Mesendoderm (in vitro differentiated cells): ENCODE measurements around the gene RABGGTB. TPM values are rescaled to one million over a fixed set of nuclear protein-coding genes. Genes with fewer than 3 reads are reported as not detected.
"Not testable (repeated sequence)": the region's sequence is repeated elsewhere in the genome, so short reads cannot be mapped to it uniquely, and the experiment has no call there.

Experiments
- DNase-seq: peaks from one replicate; pipeline ENCODE4 v3.0.0; 2013
- H2AK5ac ChIP-seq: 2 replicates; pipeline ENCODE4 v1.6.1; 2013; ENCODE audit warnings: low read length, inconsistent platforms
- H2BK120ac ChIP-seq: 2 replicates; pipeline ENCODE4 v1.6.1; 2013; ENCODE audit warnings: low read depth, mild to moderate bottlenecking, low read length, moderate library complexity, mixed read lengths
- H2BK15ac ChIP-seq: replicated peaks from 2 replicates; pipeline ENCODE4 v1.6.1; 2013; ENCODE audit warnings: low read depth, mild to moderate bottlenecking, moderate library complexity
- H2BK5ac ChIP-seq: 2 replicates; pipeline ENCODE4 v1.6.1; 2013; ENCODE audit warnings: low read length, inconsistent platforms
- H3K18ac ChIP-seq: 2 replicates; pipeline ENCODE4 v1.6.1; 2013; ENCODE audit warnings: mild to moderate bottlenecking, low read length, mixed read lengths
- H3K23ac ChIP-seq: one replicate; pipeline ENCODE4 v1.6.1; 2013; ENCODE audit warnings: low read length
- H3K27ac ChIP-seq: 2 replicates; pipeline ENCODE4 v1.5.1; 2013; ENCODE audit warnings: low read depth, mild to moderate bottlenecking, inconsistent platforms, low read length, moderate library complexity
- H3K27me3 ChIP-seq: 2 replicates; pipeline ENCODE4 v1.6.1; 2013; ENCODE audit warnings: low read length, control low read depth, mild to moderate bottlenecking, inconsistent platforms; ENCODE audit not compliant: insufficient read depth, poor library complexity
- H3K36me3 ChIP-seq: 2 replicates; pipeline ENCODE4 v1.6.1; 2013; ENCODE audit warnings: low read length, inconsistent platforms; ENCODE audit not compliant: control insufficient read depth, insufficient read depth
- H3K4ac ChIP-seq: one replicate; pipeline ENCODE4 v1.6.1; 2013; ENCODE audit warnings: low read depth, mild to moderate bottlenecking, low read length, moderate library complexity
- H3K4me1 ChIP-seq: 2 replicates; pipeline ENCODE4 v1.6.1; 2013; ENCODE audit warnings: low read depth, low read length, inconsistent platforms; ENCODE audit not compliant: control insufficient read depth
- H3K4me2 ChIP-seq: 2 replicates; pipeline ENCODE4 v1.6.1; 2013; ENCODE audit warnings: low read length
- H3K4me3 ChIP-seq: 2 replicates; pipeline ENCODE4 v1.5.1; 2013; ENCODE audit warnings: mild to moderate bottlenecking, low read length
- H3K56ac ChIP-seq: one replicate; pipeline ENCODE4 v1.6.1; 2013; ENCODE audit warnings: low read length
- H3K79me1 ChIP-seq: 2 replicates; pipeline ENCODE4 v1.6.1; 2013; ENCODE audit warnings: low read length, inconsistent platforms
- H3K79me2 ChIP-seq: 2 replicates; pipeline ENCODE4 v1.6.1; 2013; ENCODE audit warnings: mild to moderate bottlenecking, low read length; ENCODE audit not compliant: control insufficient read depth, insufficient read depth
- H3K9ac ChIP-seq: 2 replicates; pipeline ENCODE4 v1.6.1; 2013; ENCODE audit warnings: low read length, inconsistent platforms
- H4K5ac ChIP-seq: one replicate; pipeline ENCODE4 v1.6.1; 2013; ENCODE audit warnings: low read length
- H4K8ac ChIP-seq: one replicate; pipeline ENCODE4 v1.6.1; 2013; ENCODE audit warnings: low read depth, mild to moderate bottlenecking, control low read depth, low read length, moderate library complexity
- WGBS: extraction: QIAGEN DNeasy Blood & Tissue Kit; methylation state at CpG from one replicate; pipeline ENCODE4 v1.1.7; 2013; ENCODE audit warnings: low lambda C conversion rate, missing lambda C conversion rate; ENCODE audit not compliant: insufficient coverage; ENCODE audit errors: extremely low coverage; 5-methylcytosine and 5-hydroxymethylcytosine counted together
- polyA plus RNA-seq, 2 experiments: library from polyadenylated mRNA; stranded (reverse); fragments of 200-250 nt; gene quantifications; one replicate each; pipeline ENCODE4 v1.2.3, GENCODE V29; 2013

The RABGGTB gene
- polyA plus RNA-seq (2013, experiment 1 of 2): 115 TPM
- polyA plus RNA-seq (2013, experiment 2 of 2): 113 TPM

DNA sequence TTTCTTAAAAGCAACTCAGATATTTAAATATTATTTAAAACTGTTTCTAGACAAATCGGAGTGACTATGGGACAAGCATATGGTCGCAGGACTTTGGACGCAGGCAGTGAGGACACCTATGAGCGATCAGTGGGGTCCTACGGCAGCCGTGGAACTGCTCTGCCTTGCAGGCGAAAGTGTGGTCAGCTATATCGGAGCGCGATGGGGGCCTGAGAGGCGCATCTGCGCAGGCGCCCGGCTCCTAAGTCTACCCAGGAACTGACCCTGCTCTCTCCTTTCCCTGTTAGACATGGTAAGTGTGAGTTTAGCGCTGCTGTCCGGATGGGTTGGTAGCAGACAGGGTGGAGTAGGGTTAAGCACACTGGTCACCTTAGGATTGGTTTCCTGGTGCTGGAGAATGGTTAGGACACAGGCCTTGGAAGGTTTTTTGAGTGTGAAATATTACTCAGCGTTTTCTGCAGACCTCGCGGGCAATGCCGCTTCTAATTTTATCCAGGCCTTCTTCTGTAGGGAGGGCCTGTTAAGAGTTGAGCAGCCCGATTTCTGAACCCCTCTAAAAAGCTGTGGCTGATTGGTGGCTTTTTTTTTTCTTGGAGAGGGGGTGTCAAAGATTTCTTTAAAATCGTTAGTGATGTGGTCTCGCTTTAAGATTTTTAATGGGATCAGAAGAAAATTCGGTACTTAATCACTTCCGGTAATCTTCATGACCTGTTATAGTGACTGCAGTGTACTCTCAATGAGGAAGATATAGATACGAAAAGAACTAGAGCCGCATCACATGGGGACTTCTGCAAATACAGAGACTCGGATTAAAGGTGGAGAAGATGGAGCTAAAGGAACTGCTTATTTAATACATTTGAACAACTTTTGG lies at the start of gene RABGGTB:
Gene RABGGTB (plus strand): TSS at position 274 of the 871 bp plus-strand sequence. CDS start 16 bp downstream, at position 290.
- Histone ChIP-seq H3K56ac (peak within 1 kb of the TSS; percentile 100), H2BK120ac (peak within 1 kb of the TSS; percentile 73), H3K4ac (peak within 1 kb of the TSS; percentile 98), H3K4me3 (peak within 1 kb of the TSS; percentile 100), H3K27ac (peak within 1 kb of the TSS; percentile 83), H3K36me3 (no peaks in the 10 kb centered on the region), H3K9ac (peak within 1 kb of the TSS; percentile 100), H3K23ac (no peak within 1 kb of the TSS), H3K79me1 (no peaks in the 10 kb centered on the region), H3K4me2 (peak within 1 kb of the TSS; percentile 94), H2AK5ac (peak within 1 kb of the TSS; percentile 64), H2BK5ac (peak within 1 kb of the TSS; percentile 73), H4K5ac (peak within 1 kb of the TSS; percentile 97), H3K27me3 (no peaks in the 10 kb centered on the region), H3K18ac (peak within 1 kb of the TSS; percentile 98), H3K79me2 (peaks cover 48% of the 10 kb centered on the region), H2BK15ac (no peak within 1 kb of the TSS), H3K4me1 (no peaks in the 10 kb centered on the region), H4K8ac (peak within 1 kb of the TSS; percentile 91)
- DNase-seq: peak; percentile 98
- WGBS: no CpG with 5 or more reads among the region's 28 CpGs

DNA sequence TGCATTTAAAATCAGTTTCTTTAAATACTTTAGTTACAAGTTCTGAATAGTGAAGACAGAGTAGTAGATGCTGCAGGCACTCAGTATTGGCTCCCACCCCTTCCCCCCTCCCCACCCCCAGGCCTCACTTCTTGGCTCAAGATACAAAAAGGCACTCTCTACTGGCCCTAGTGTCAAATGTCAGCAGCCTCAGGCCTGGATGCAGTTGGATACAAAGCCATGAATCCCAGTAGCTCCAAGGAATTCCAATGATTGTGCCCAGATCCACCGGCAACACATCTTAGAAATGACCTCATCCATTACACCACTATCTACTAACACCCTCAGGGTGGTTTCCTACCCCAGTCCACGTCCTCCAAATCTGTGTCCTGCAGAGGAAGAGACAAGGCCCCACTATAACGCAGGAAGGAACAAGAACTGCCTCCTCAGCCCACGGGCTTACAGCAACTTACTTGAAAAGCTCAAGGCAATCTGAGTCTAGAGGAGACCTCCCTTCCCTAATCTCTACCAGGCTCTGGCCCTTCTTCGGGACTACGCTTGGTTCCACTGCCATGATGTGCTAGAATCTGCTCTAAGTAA lies 43.9 kb upstream of the RABGGTB start:
- Histone ChIP-seq H3K79me2 (no peaks in the 10 kb centered on the region), H3K56ac (no peak overlapping the region), H3K4ac (no peak overlapping the region), H2AK5ac (no peak overlapping the region), H3K79me1 (no peaks in the 10 kb centered on the region), H3K4me2 (no peak overlapping the region), H3K27me3 (no peaks in the 10 kb centered on the region), H2BK5ac (no peak overlapping the region), H2BK15ac (no peak overlapping the region), H4K8ac (no peak overlapping the region), H3K36me3 (peaks cover 3% of the 10 kb centered on the region), H3K27ac (no peak overlapping the region), H3K18ac (no peak overlapping the region), H3K9ac (no peak overlapping the region), H3K23ac (no peak overlapping the region), H4K5ac (no peak overlapping the region), H3K4me3 (no peak overlapping the region), H2BK120ac (no peak overlapping the region), H3K4me1 (no peaks in the 10 kb centered on the region)
- peak; percentile 82 for DNase-seq
- no CpG with 5 or more reads among the region's 6 CpGs for WGBS

DNA sequence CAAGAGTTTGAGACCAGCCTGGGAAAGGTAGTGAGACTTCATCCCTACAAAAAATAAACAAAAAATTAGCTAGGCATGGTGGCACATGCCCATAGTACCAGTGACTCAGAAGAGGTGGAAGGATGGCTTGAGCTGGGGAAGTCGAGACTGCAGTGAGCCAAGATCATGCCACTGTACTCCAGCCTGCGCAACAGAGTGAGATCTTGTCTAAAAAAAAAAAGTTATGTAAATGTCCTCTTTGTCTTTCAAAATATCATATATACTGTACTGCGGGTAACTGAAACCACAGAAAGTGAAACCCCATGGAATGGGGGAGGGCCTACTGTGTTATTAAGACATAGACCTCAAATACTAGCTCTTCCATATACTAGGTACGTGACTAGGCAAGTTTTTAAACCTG lies 40.8 kb upstream of the RABGGTB start:
- H3K36me3 ChIP-seq: peaks cover 3% of the 10 kb centered on the region
- WGBS: no CpG with 5 or more reads among the region's 4 CpGs

DNA sequence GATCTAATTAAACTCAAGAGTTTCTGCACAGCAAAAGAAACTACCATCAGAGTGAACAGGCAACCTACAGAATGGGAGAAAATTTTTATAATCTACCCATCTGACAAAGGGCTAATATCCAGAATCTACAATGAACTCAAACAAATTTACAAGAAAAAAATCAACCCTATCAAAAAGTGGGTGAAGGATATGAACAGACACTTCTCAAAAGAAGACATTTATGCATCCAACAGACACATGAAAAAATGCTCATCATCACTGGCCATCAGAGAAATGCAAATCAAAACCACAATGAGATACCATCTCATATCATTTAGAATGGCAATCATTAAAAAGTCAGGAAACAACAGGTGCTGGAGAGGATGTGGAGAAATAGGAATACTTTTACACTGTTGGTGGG lies 28.8 kb upstream of the RABGGTB start:
- H4K8ac ChIP-seq, H3K23ac ChIP-seq, H2BK5ac ChIP-seq, H3K27me3 ChIP-seq, H3K9ac ChIP-seq, H3K4me3 ChIP-seq, DNase-seq, H2BK120ac ChIP-seq, H3K79me1 ChIP-seq, H3K27ac ChIP-seq, H3K4me1 ChIP-seq, H2BK15ac ChIP-seq, H3K18ac ChIP-seq, H3K79me2 ChIP-seq, H2AK5ac ChIP-seq, H3K56ac ChIP-seq, H3K4me2 ChIP-seq, H4K5ac ChIP-seq, H3K36me3 ChIP-seq, H3K4ac ChIP-seq: not testable (repeated sequence)

More for the DNA sequence above, 40.8 kb upstream of the RABGGTB start:
- H3K23ac ChIP-seq: no peak overlapping the region
- no peak overlapping the region for H2BK15ac ChIP-seq
- no peaks in the 10 kb centered on the region for H3K4me1 ChIP-seq
- H2BK120ac ChIP-seq: no peak overlapping the region
- H3K4me3 ChIP-seq: no peak overlapping the region
- no peak overlapping the region for H3K4me2 ChIP-seq
- H2BK5ac ChIP-seq: no peak overlapping the region
- no peaks in the 10 kb centered on the region for H3K27me3 ChIP-seq
- H4K5ac ChIP-seq: no peak overlapping the region
- H4K8ac ChIP-seq: no peak overlapping the region
- H3K79me1 ChIP-seq: no peaks in the 10 kb centered on the region
- H3K56ac ChIP-seq: no peak overlapping the region
- DNase-seq: no peak
- no peak overlapping the region for H2AK5ac ChIP-seq
- no peak overlapping the region for H3K18ac ChIP-seq
- no peak overlapping the region for H3K27ac ChIP-seq
- H3K9ac ChIP-seq: no peak overlapping the region
- H3K79me2 ChIP-seq: no peaks in the 10 kb centered on the region
- H3K4ac ChIP-seq: no peak overlapping the region

DNA sequence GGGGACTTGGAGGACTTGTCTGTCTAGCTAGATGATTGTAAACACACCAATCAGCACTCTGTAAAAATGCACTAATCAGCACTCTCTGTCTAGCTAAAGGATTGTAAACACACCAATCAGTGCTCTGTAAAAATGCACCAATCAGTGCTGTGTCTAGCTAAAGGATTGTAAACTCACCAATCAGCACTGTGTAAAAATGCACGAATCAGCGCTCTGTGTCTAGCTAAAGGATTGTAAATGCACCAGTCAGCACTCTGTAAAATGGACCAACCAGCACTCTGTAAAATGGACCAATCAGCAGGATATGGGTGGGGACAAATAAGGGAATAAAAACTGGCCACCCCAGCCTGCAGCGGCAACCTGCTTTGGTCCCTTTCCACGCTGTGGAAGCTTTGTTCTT lies 27.5 kb upstream of the RABGGTB start:
- not testable (repeated sequence) for H3K27me3 ChIP-seq, H3K9ac ChIP-seq, H3K4me1 ChIP-seq, H2BK120ac ChIP-seq, H3K4me2 ChIP-seq, H3K79me2 ChIP-seq, H2AK5ac ChIP-seq, H3K56ac ChIP-seq, H3K36me3 ChIP-seq, DNase-seq, H4K5ac ChIP-seq, H4K8ac ChIP-seq, H3K4ac ChIP-seq, H3K27ac ChIP-seq, H3K18ac ChIP-seq, H2BK5ac ChIP-seq, H2BK15ac ChIP-seq, H3K79me1 ChIP-seq, H3K23ac ChIP-seq, H3K4me3 ChIP-seq
- no CpG with 5 or more reads among the region's 4 CpGs for WGBS
